Measurements from ENCODE around the gene MAD1L1.

DNA sequence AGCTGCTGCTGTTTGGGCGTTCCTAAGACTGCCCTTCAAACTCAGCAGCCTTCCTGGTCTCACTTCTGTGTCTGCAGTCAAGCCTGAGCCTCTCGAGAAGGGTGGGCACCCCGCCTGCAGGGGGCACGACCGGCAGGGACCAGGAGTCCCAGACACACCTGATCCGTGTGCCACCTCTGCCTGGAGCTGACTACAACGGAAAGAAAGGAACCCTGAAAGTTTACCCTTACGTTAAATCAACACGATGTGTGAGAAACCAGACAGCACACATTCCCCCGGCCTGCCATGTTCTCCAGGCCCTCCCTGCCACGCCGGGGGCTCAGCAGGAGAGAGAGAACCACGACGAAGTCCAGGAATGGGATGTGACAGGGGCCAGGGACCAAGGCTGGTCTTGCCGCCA, 5.0 kb downstream of the MAD1L1 start:
- TF ChIP-seq POLR2AphosphoS5 (IDR thresholded peaks at IDR 0.05) (no peak), POLR2A (IDR thresholded peaks at IDR 0.05) (no peak), EP300 (IDR thresholded peaks at IDR 0.05) (no peak)
- TF ChIP-seq, protein P1, sequence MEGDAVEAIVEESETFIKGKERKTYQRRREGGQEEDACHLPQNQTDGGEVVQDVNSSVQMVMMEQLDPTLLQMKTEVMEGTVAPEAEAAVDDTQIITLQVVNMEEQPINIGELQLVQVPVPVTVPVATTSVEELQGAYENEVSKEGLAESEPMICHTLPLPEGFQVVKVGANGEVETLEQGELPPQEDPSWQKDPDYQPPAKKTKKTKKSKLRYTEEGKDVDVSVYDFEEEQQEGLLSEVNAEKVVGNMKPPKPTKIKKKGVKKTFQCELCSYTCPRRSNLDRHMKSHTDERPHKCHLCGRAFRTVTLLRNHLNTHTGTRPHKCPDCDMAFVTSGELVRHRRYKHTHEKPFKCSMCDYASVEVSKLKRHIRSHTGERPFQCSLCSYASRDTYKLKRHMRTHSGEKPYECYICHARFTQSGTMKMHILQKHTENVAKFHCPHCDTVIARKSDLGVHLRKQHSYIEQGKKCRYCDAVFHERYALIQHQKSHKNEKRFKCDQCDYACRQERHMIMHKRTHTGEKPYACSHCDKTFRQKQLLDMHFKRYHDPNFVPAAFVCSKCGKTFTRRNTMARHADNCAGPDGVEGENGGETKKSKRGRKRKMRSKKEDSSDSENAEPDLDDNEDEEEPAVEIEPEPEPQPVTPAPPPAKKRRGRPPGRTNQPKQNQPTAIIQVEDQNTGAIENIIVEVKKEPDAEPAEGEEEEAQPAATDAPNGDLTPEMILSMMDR (IDR thresholded peaks at IDR 0.05), result no peak
